Measurements from ENCODE around the gene SLC1A7. TPM values are rescaled to one million over a fixed set of nuclear protein-coding genes. Genes with fewer than 3 reads are reported as not detected.

Gene SLC1A7
- total and polyA plus RNA-seq, 2 of the 13 experiments (the other 11 are each of a cell fraction or from before 2014, with no cell fraction given), result 0.04 to 2.0 TPM

DNA sequence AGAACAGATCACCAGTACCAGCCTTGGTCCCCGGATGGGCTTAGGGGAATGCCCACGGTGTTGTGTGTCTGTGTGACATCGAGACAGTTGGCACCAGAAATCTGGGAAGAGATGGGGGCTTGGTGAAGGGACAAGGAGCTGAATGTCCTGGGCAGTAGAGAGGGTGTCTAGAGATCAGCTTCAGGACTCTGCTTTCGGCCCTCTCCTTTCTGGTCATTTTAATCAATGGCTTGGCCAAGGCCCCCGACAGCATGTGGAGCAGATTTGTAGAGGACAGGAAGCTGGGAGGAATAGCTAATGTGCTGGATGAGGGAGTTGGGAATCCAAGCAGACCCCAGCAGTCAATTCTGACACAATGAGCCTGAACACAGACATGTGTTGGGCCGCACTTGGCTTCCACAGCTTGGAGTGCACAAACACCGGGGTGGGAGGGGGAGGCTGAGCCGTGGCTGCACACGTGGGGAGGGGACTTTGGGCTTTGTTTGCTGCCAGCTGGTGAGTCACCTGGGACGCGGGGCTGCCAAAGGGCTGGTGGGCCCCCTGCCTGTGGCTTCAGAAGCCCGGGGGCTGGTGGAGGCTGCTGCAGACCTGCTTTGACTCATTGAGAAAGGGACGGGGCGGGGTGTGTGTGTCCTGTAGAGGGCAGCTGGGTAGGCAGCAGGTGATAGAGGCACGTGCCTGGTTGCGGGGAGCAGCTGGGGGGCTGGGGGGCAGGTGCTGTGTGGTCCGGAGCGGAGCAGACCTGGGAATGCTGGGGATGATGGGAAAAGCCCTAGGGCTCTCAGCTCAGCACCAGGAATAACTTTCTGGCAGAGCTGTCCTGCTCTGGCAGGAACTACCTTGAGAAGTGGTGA, 20.9 kb downstream of the SLC1A7 start (continued):
- TF ChIP-seq, protein P1, sequence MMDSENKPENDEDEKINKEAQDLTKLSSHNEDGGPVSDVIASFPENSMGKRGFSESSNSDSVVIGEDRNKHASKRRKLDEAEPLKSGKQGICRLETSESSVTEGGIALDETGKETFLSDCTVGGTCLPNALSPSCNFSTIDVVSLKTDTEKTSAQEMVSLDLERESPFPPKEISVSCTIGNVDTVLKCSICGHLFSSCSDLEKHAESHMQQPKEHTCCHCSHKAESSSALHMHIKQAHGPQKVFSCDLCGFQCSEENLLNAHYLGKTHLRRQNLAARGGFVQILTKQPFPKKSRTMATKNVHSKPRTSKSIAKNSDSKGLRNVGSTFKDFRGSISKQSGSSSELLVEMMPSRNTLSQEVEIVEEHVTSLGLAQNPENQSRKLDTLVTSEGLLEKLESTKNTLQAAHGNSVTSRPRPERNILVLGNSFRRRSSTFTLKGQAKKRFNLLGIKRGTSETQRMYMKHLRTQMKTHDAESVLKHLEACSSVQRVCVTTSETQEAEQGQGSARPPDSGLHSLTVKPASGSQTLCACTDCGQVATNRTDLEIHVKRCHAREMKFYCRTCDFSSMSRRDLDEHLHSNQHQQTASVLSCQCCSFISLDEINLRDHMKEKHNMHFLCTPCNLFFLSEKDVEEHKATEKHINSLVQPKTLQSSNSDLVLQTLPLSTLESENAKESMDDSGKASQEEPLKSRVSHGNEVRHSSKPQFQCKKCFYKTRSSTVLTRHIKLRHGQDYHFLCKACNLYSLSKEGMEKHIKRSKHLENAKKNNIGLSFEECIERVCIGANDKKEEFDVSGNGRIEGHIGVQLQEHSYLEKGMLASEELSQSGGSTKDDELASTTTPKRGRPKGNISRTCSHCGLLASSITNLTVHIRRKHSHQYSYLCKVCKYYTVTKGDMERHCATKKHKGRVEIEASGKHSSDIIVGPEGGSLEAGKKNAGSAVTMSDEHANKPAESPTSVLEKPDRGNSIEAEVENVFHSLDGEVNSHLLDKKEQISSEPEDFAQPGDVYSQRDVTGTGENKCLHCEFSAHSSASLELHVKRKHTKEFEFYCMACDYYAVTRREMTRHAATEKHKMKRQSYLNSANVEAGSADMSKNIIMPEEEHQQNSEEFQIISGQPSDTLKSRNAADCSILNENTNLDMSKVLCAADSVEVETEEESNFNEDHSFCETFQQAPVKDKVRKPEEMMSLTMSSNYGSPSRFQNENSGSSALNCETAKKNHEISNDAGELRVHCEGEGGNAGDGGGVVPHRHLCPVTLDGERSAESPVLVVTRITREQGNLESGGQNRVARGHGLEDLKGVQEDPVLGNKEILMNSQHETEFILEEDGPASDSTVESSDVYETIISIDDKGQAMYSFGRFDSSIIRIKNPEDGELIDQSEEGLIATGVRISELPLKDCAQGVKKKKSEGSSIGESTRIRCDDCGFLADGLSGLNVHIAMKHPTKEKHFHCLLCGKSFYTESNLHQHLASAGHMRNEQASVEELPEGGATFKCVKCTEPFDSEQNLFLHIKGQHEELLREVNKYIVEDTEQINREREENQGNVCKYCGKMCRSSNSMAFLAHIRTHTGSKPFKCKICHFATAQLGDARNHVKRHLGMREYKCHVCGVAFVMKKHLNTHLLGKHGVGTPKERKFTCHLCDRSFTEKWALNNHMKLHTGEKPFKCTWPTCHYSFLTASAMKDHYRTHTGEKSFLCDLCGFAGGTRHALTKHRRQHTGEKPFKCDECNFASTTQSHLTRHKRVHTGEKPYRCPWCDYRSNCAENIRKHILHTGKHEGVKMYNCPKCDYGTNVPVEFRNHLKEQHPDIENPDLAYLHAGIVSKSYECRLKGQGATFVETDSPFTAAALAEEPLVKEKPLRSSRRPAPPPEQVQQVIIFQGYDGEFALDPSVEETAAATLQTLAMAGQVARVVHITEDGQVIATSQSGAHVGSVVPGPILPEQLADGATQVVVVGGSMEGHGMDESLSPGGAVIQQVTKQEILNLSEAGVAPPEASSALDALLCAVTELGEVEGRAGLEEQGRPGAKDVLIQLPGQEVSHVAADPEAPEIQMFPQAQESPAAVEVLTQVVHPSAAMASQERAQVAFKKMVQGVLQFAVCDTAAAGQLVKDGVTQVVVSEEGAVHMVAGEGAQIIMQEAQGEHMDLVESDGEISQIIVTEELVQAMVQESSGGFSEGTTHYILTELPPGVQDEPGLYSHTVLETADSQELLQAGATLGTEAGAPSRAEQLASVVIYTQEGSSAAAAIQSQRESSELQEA (CRISPR knock-in tag; IDR thresholded peaks at IDR 0.05; ENCODE audit: not compliant biosample characterization), result no peak
- no peak for TF ChIP-seq LCORL (IDR thresholded peaks at IDR 0.05)
- peak; percentile 93 for TF ChIP-seq LCORL (CRISPR knock-in tag; IDR thresholded peaks at IDR 0.05)
- TF ChIP-seq, protein P2, sequence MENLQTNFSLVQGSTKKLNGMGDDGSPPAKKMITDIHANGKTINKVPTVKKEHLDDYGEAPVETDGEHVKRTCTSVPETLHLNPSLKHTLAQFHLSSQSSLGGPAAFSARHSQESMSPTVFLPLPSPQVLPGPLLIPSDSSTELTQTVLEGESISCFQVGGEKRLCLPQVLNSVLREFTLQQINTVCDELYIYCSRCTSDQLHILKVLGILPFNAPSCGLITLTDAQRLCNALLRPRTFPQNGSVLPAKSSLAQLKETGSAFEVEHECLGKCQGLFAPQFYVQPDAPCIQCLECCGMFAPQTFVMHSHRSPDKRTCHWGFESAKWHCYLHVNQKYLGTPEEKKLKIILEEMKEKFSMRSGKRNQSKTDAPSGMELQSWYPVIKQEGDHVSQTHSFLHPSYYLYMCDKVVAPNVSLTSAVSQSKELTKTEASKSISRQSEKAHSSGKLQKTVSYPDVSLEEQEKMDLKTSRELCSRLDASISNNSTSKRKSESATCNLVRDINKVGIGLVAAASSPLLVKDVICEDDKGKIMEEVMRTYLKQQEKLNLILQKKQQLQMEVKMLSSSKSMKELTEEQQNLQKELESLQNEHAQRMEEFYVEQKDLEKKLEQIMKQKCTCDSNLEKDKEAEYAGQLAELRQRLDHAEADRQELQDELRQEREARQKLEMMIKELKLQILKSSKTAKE (CRISPR knock-in tag; IDR thresholded peaks at IDR 0.05; ENCODE audit: borderline replicate concordance), result peak; percentile 82
- peak; percentile 51; the same call in 1 of the 2 replicates for TF ChIP-seq ZNF263 (CRISPR knock-in tag; IDR thresholded peaks at IDR 0.05)
- TF ChIP-seq MTA3 (CRISPR knock-in tag; IDR thresholded peaks at IDR 0.05), result no peak
- TF ChIP-seq TRIM24 (CRISPR knock-in tag; IDR thresholded peaks at IDR 0.05), result no peak
- TF ChIP-seq, protein P3, sequence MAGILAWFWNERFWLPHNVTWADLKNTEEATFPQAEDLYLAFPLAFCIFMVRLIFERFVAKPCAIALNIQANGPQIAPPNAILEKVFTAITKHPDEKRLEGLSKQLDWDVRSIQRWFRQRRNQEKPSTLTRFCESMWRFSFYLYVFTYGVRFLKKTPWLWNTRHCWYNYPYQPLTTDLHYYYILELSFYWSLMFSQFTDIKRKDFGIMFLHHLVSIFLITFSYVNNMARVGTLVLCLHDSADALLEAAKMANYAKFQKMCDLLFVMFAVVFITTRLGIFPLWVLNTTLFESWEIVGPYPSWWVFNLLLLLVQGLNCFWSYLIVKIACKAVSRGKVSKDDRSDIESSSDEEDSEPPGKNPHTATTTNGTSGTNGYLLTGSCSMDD (CRISPR knock-in tag; IDR thresholded peaks at IDR 0.05), result no peak
- TF ChIP-seq MLX (CRISPR knock-in tag; IDR thresholded peaks at IDR 0.05), result peak; percentile 97
- TF ChIP-seq ZNF782 (CRISPR knock-in tag; IDR thresholded peaks at IDR 0.05; ENCODE audit: borderline replicate concordance), result no peak; the same call in 1 of the 2 replicates
- TF ChIP-seq ARID2 (CRISPR knock-in tag; IDR thresholded peaks at IDR 0.05; ENCODE audit: borderline replicate concordance), result no peak
- no peak for TF ChIP-seq KMT2B (CRISPR knock-in tag; IDR thresholded peaks at IDR 0.05)
- no peak for TF ChIP-seq DR1 (CRISPR knock-in tag; IDR thresholded peaks at IDR 0.05)
- TF ChIP-seq ZNF550 (CRISPR knock-in tag; IDR thresholded peaks at IDR 0.05; ENCODE audit: borderline replicate concordance), result no peak

All from HepG2 (cell line).